ENCODE measurements around the gene HDGFL1.

HDGFL1 gene

DNA sequence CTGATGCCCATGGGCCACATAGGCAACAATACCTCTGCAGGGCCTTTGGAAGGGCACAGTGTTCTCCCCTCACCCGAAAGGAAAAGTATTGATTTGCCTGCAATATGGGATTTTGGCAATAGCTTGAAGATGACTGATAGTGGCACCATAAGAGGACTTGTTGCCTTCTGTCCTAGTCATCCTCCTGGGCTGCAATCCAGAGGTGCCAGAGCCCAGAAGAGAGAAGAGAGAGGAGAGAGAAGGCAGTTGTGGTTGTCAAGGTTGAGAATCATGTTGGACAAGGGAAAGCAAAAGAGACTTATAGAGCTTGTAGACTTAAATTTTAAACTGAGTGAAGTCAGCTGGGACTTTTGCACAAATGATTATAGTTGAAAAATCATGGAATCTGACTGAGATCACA, 14.6 kb downstream of the HDGFL1 start:
- Histone ChIP-seq H2AFZ (ENCODE audit: low read depth) (peak overlapping the region; percentile 45; the same call in 1 of the 2 replicates), H3K36me3 (ENCODE audit: insufficient read depth) (no peaks in the 10 kb centered on the region), H3K79me2 (ENCODE audit: insufficient read depth, low read depth) (no peaks in the 10 kb centered on the region), H3K4me1 (ENCODE audit: low read depth, poor library complexity, severe bottlenecking) (peaks cover 42% of the 10 kb centered on the region), H3K4me2 (peak overlapping the region; percentile 67), H4K20me1 (ENCODE audit: insufficient read depth) (no peaks in the 10 kb centered on the region), H3K4me3 (IDR thresholded peaks at IDR 0.05; ENCODE audit: insufficient read depth, low read depth, low read length) (no peak overlapping the region), H3K9ac (peak overlapping the region; percentile 37; the same call in 1 of the 2 replicates), H3K27me3 (ENCODE audit: insufficient read depth, low read depth) (no peaks in the 10 kb centered on the region), H3K27ac (peak overlapping the region; percentile 81; the same call in 1 of the 2 replicates)
- TF ChIP-seq, protein P1, sequence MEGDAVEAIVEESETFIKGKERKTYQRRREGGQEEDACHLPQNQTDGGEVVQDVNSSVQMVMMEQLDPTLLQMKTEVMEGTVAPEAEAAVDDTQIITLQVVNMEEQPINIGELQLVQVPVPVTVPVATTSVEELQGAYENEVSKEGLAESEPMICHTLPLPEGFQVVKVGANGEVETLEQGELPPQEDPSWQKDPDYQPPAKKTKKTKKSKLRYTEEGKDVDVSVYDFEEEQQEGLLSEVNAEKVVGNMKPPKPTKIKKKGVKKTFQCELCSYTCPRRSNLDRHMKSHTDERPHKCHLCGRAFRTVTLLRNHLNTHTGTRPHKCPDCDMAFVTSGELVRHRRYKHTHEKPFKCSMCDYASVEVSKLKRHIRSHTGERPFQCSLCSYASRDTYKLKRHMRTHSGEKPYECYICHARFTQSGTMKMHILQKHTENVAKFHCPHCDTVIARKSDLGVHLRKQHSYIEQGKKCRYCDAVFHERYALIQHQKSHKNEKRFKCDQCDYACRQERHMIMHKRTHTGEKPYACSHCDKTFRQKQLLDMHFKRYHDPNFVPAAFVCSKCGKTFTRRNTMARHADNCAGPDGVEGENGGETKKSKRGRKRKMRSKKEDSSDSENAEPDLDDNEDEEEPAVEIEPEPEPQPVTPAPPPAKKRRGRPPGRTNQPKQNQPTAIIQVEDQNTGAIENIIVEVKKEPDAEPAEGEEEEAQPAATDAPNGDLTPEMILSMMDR (conservative IDR thresholded peaks at IDR 0.05; ENCODE audit: low read depth, low read length): no peak

DNA sequence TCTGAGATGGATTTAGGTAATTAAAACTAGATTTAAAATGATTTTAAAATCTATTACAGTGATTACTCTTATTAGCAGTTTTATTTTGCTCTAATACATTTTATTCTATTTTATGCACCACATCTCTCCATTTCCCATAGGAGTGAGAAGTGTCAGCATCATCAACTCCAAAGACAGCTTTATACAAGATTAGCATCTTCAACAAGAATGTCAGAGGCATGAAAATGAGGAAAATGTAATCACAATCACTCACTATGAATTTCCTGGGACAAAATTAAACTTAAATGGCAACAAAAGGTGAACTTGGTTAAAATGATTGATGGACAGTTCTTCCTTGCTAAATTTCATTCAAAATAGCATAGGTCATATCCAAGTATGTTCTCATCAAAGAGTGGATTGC, 19.8 kb downstream of the HDGFL1 start:
- Histone ChIP-seq H2AFZ (ENCODE audit: low read depth) (no peak overlapping the region), H3K4me3 (IDR thresholded peaks at IDR 0.05; ENCODE audit: insufficient read depth, low read depth, low read length) (no peak overlapping the region), H3K27ac (no peak overlapping the region), H3K9ac (no peak overlapping the region), H3K27me3 (ENCODE audit: insufficient read depth, low read depth) (no peaks in the 10 kb centered on the region), H3K4me1 (ENCODE audit: low read depth, poor library complexity, severe bottlenecking) (peaks cover 10% of the 10 kb centered on the region), H3K79me2 (ENCODE audit: insufficient read depth, low read depth) (no peaks in the 10 kb centered on the region), H4K20me1 (ENCODE audit: insufficient read depth) (no peaks in the 10 kb centered on the region), H3K36me3 (ENCODE audit: insufficient read depth) (no peaks in the 10 kb centered on the region), H3K4me2 (no peak overlapping the region)
- TF ChIP-seq, protein P1 (conservative IDR thresholded peaks at IDR 0.05; ENCODE audit: low read depth, low read length): no peak

DNA sequence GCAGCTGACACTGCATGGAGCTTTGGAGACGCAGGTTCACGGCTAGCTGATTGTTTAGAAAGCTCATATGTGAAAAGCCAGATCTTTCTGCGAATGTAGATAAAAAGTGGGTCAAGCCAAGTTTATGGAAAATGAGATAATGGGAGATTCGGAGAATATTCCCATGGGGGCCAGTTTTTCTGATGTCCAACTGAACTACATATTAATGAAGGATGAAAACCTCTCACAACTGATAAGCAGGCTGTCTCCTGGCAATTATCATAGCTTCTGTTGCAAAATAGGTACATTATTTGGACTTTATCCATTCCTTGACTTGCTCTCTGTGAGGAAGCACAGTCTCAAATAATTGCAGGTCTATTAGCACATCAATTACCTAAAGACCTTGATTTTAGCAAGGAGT, 21.1 kb downstream of the HDGFL1 start:
- TF ChIP-seq, protein P1 (conservative IDR thresholded peaks at IDR 0.05; ENCODE audit: low read depth, low read length): no peak
- H3K36me3 ChIP-seq (ENCODE audit: insufficient read depth): no peaks in the 10 kb centered on the region
- no peaks in the 10 kb centered on the region for H3K4me1 ChIP-seq (ENCODE audit: low read depth, poor library complexity, severe bottlenecking)
- no peak overlapping the region for H2AFZ ChIP-seq (ENCODE audit: low read depth)
- no peaks in the 10 kb centered on the region for H3K79me2 ChIP-seq (ENCODE audit: insufficient read depth, low read depth)
- no peaks in the 10 kb centered on the region for H4K20me1 ChIP-seq (ENCODE audit: insufficient read depth)
- no peaks in the 10 kb centered on the region for H3K27me3 ChIP-seq (ENCODE audit: insufficient read depth, low read depth)
- no peak overlapping the region for H3K27ac ChIP-seq
- no peak overlapping the region for H3K9ac ChIP-seq
- no peak overlapping the region for H3K4me3 ChIP-seq (IDR thresholded peaks at IDR 0.05; ENCODE audit: insufficient read depth, low read depth, low read length)
- no peak overlapping the region for H3K4me2 ChIP-seq

DNA sequence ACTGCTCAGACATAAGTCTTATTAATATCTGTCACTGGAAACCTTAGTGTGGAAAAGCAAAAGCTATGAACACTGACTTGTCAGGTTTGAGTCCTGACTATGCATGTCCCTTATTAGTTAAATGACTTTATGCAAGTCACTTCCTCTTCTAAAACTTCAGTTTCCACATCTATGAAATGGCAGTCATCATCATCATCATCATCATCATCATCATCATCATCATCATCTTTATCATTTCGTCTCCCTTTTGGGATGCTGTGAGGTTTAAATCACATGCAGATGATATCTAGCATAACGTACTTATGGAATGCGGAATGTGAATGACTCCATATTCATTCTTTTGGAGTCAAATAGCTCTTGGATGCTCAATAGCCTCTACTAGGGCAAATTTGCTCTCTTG, 24.5 kb downstream of the HDGFL1 start:
- H3K27ac ChIP-seq: no peak overlapping the region
- no peaks in the 10 kb centered on the region for H3K36me3 ChIP-seq (ENCODE audit: insufficient read depth)
- TF ChIP-seq, protein P1 (conservative IDR thresholded peaks at IDR 0.05; ENCODE audit: low read depth, low read length): no peak
- no peak overlapping the region for H3K4me2 ChIP-seq
- H3K4me3 ChIP-seq (IDR thresholded peaks at IDR 0.05; ENCODE audit: insufficient read depth, low read depth, low read length): no peak overlapping the region
- no peak overlapping the region for H3K9ac ChIP-seq
- H3K79me2 ChIP-seq (ENCODE audit: insufficient read depth, low read depth): no peaks in the 10 kb centered on the region
- H2AFZ ChIP-seq (ENCODE audit: low read depth): no peak overlapping the region
- H3K4me1 ChIP-seq (ENCODE audit: low read depth, poor library complexity, severe bottlenecking): no peaks in the 10 kb centered on the region
- H4K20me1 ChIP-seq (ENCODE audit: insufficient read depth): no peaks in the 10 kb centered on the region
- no peaks in the 10 kb centered on the region for H3K27me3 ChIP-seq (ENCODE audit: insufficient read depth, low read depth)

Data from KMS-11 (cell line).